MCF 10A (cell line): ENCODE measurements around the gene UBE2D3. TPM values are rescaled to one million over a fixed set of nuclear protein-coding genes. Genes with fewer than 3 reads are reported as not detected.

Source experiments
- BruUV-seq: library from RNA; stranded (reverse); fragments of 400-500 nt; replicated peaks from 2 replicates; lab custom pipeline; 2021; lab: Mats Ljungman, UMichigan
- CTCF ChIA-PET: fragments of 300-600 bp; sonication (Branson Sonifier 250); formaldehyde crosslinking; extraction: SDS; loops from one replicate; lab custom pipeline; 2021; ENCODE audit warnings: antibody characterized with exemption, inconsistent platforms; lab: Yijun Ruan, JAX
- POLR2A ChIA-PET: fragments of 300-600, 350-650 bp; sonication (Branson Sonifier 250); formaldehyde crosslinking; extraction: SDS; loops from one replicate; lab custom pipeline; 2020; ENCODE audit warnings: antibody characterized with exemption, inconsistent platforms; lab: Yijun Ruan, JAX
- DNase-seq: peaks from one replicate; pipeline ENCODE4 v3.0.0-alpha.2; 2018; ENCODE audit not compliant: unreplicated experiment
- H3K27ac Mint-ChIP-seq: one replicate; pipeline ENCODE4 v1.8.0; 2022; ENCODE audit warnings: mild to moderate bottlenecking, low read depth, mixed read lengths; ENCODE audit not compliant: unreplicated experiment
- H3K27me3 Mint-ChIP-seq: one replicate; pipeline ENCODE4 v1.8.0; 2022; ENCODE audit warnings: mixed read lengths; ENCODE audit not compliant: insufficient read depth, unreplicated experiment
- H3K36me3 Mint-ChIP-seq: one replicate; pipeline ENCODE4 v1.8.0; 2022; ENCODE audit warnings: mild to moderate bottlenecking, moderate library complexity, mixed read lengths; ENCODE audit not compliant: insufficient read depth, unreplicated experiment
- H3K4me1 Mint-ChIP-seq: one replicate; pipeline ENCODE4 v1.8.0; 2022; ENCODE audit warnings: mixed read lengths; ENCODE audit not compliant: insufficient read depth, unreplicated experiment
- H3K4me3 Mint-ChIP-seq: one replicate; pipeline ENCODE4 v1.8.0; 2022; ENCODE audit warnings: mild to moderate bottlenecking, moderate library complexity, mixed read lengths; ENCODE audit not compliant: unreplicated experiment
- H3K9me3 Mint-ChIP-seq: one replicate; pipeline ENCODE4 v1.8.0; 2022; ENCODE audit warnings: mixed read lengths; ENCODE audit not compliant: unreplicated experiment
- intact Hi-C: fragments of 100-400 bp; cut with micrococcal nuclease; formaldehyde crosslinking; loops from 2 replicates; pipeline ENCODE4 v1.14.1; 2022
- total RNA-seq: library from RNA; stranded (reverse); gene quantifications from 2 replicates; pipeline ENCODE4 v1.2.3, GENCODE V29; 2022
- TF ChIP-seq, protein P1 (sequence below): fragments of 200-600 bp; IDR thresholded peaks from one replicate; pipeline ENCODE4 v1.8.0; 2022; ENCODE audit warnings: antibody characterized with exemption, mild to moderate bottlenecking; ENCODE audit not compliant: unreplicated experiment

UBE2D3 gene
- total RNA-seq, 1 experiment from 2014 or later: 505 TPM

DNA sequence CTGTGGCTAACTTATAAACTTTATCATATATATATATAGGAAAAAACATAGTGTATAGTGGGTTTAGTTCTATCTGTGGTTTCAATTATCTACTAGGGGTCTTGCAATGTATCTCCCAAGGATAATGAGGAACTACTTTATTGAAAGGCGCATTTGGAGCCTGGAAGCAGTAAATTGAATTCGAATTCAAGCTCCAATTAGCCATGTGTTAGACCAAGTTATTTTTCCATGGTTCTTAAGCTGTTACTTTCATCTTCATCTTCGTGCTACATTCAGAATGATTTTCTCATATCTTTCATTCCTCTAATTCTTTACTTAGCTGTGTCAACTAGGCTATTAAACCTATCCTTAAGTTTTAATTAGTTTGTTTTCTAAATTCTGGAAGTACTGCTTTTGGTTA is 39.4 kb downstream of the UBE2D3 start:
- CTCF ChIA-PET: interaction anchor here (0.9 to 1.3 kb wide), 2 partner anchors 167 to 220 kb away, joined by 3 read pairs; no protein-coding TSS in a partner anchor
- Mint-ChIP-seq H3K9me3 (no peaks in the 10 kb centered on the region), H3K27me3 (no peaks in the 10 kb centered on the region), H3K4me1 (no peaks in the 10 kb centered on the region), H3K4me3 (no peak overlapping the region), H3K36me3 (peaks cover 44% of the 10 kb centered on the region), H3K27ac (no peak overlapping the region)
- DNase-seq: no peak
- TF ChIP-seq, protein P1, sequence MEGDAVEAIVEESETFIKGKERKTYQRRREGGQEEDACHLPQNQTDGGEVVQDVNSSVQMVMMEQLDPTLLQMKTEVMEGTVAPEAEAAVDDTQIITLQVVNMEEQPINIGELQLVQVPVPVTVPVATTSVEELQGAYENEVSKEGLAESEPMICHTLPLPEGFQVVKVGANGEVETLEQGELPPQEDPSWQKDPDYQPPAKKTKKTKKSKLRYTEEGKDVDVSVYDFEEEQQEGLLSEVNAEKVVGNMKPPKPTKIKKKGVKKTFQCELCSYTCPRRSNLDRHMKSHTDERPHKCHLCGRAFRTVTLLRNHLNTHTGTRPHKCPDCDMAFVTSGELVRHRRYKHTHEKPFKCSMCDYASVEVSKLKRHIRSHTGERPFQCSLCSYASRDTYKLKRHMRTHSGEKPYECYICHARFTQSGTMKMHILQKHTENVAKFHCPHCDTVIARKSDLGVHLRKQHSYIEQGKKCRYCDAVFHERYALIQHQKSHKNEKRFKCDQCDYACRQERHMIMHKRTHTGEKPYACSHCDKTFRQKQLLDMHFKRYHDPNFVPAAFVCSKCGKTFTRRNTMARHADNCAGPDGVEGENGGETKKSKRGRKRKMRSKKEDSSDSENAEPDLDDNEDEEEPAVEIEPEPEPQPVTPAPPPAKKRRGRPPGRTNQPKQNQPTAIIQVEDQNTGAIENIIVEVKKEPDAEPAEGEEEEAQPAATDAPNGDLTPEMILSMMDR: no peak
- TSS peak; percentile 91 for BruUV-seq
- POLR2A ChIA-PET: interaction anchor here (0.6 to 0.9 kb wide), 2 partner anchors 17 to 27 kb away, joined by 3 read pairs; partner anchors contain the start of gene MANBA
- intact Hi-C loops: loop anchor here (5.0 kb wide), 1 partner anchor 166 kb away; no protein-coding TSS in a partner anchor

DNA sequence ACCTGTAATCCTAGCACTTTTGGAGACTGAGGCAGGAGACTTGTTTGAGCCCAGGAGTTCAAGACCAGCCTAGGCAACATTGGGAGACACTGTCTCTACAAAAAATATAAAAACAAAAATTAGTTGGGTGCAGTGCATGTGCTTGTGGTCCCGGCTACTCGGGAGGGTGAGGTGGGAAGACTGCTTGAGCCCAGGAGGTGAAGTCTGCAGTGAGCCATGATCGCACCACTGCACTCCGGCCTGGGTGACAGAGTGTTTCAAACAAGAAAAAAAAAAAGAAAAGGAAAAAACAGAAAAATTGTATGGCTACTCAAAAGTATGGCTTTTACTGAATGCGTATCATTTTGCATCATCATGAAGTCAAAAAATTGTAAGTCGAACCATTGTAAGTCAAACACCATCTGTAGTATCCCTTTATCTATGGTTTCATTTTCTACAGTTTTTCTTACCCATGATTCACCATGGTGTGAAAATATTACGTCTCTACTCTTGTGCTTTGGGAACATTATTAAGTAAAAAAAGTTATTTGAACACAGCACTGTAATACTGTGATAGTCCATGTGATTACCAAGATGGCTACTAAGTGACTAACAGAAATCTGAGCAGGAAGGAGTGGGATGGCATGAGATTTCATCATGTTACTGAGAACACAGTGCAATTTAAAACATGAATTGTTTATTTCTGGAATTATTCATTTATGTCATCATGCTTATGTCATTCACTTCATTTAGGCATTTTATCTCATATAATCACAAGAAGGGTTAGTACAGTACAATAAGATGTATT is 40.1 kb downstream of the UBE2D3 start:
- ChIA-PET CTCF (interaction anchor here (0.9 kb wide), 1 partner anchor 221 kb away, joined by 3 read pairs; no protein-coding TSS in a partner anchor), POLR2A (interaction anchor here (0.9 kb wide), 1 partner anchor 27 kb away, joined by 3 read pairs; the partner anchor contains the start of gene MANBA)
- Mint-ChIP-seq H3K27me3 (no peaks in the 10 kb centered on the region), H3K27ac (no peak overlapping the region), H3K4me3 (no peak overlapping the region), H3K9me3 (no peaks in the 10 kb centered on the region), H3K36me3 (peaks cover 38% of the 10 kb centered on the region), H3K4me1 (no peaks in the 10 kb centered on the region)
- BruUV-seq: TSS peak; percentile 16
- TF ChIP-seq, protein P1: no peak
- DNase-seq: peak; percentile 44
- intact Hi-C loops: loop anchor here (5.0 kb wide), 1 partner anchor 165 kb away; no protein-coding TSS in a partner anchor

DNA sequence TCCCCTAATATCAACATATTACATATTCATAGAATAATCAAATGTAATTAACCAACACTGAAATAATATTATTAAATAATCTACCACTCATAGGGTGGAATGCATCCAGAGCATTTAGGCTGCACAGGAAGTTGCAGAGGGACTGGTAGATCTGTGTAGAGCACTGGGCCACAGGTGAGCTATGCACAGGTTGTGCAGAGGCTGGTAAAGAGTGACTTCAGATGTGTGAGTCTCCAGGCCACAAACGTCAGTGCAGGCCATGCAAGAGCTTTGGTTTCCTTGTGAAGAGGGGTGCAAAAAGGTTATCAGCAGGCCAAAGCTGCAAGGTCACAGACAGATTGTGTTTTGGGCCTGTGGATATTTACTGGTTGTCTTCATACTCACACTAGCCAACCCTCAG is 41.1 kb downstream of the UBE2D3 start:
- ChIA-PET CTCF (no interaction called here), POLR2A (no interaction called here)
- no TSS peak for BruUV-seq
- H3K4me3 Mint-ChIP-seq: no peak overlapping the region
- H3K27ac Mint-ChIP-seq: no peak overlapping the region
- intact Hi-C loops: loop anchor here (5.0 kb wide), 1 partner anchor 164 kb away; no protein-coding TSS in a partner anchor
- no peaks in the 10 kb centered on the region for H3K9me3 Mint-ChIP-seq
- no peaks in the 10 kb centered on the region for H3K27me3 Mint-ChIP-seq
- H3K4me1 Mint-ChIP-seq: no peaks in the 10 kb centered on the region
- DNase-seq: no peak
- H3K36me3 Mint-ChIP-seq: peaks cover 28% of the 10 kb centered on the region
- TF ChIP-seq, protein P1: no peak

DNA sequence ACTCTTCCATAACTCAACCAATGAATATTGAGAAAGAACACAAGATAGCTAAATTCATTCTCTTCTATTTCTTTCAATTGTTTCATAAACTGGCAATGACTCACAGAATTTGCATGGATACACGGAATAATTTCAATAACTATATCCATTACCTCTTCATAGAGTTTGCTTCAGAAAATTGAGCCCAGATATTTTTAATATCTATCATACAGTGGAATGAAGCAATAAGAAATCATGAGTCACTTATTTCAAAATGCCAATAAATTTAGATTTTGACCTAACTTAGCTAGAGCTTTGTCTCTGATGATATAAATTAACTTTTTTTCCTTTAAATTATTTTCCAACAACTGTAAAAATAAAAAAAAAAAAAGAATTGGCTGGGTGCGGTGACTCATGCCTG is 44.3 kb downstream of the UBE2D3 start:
- BruUV-seq: no TSS peak
- intact Hi-C loops: no loop called here
- Mint-ChIP-seq H3K27me3 (no peaks in the 10 kb centered on the region), H3K9me3 (no peaks in the 10 kb centered on the region), H3K27ac (no peak overlapping the region), H3K4me3 (no peak overlapping the region), H3K4me1 (peaks cover 10% of the 10 kb centered on the region), H3K36me3 (peaks cover 6% of the 10 kb centered on the region)
- ChIA-PET CTCF (interaction anchor here (0.6 kb wide), 1 partner anchor 194 kb away, joined by 5 read pairs; no protein-coding TSS in a partner anchor), POLR2A (interaction anchor here (0.8 to 4.4 kb wide), 6 partner anchors 9 to 162 kb away, joined by 3 to 46 read pairs (median 6); partner anchors contain the start of genes MANBA and UBE2D3)
- DNase-seq: no peak
- TF ChIP-seq, protein P1: no peak
